T-helper 17 cell (primary cell): Measurements from ENCODE around the gene DUSP6. TPM values are rescaled to one million over a fixed set of nuclear protein-coding genes. Genes with fewer than 3 reads are reported as not detected.

Source experiments
- ATAC-seq: fragments of 150-1000 bp; cut with Tn5 transposase; 2 replicates; pipeline ENCODE4 v1.10.0; 2021; ENCODE audit warnings: mild to moderate bottlenecking, moderate library complexity
- DNase-seq, 3 donors: peaks; one replicate each; pipeline versions ENCODE4 v3.0.0 to v3.0.0-alpha.2; 2020 to 2021
- H3K9me3 ChIP-seq: one replicate; pipeline ENCODE4 v1.7.0; 2013; ENCODE audit warnings: low read length, mild to moderate bottlenecking; ENCODE audit not compliant: control insufficient read depth, poor library complexity, severe bottlenecking
- H3K27ac Mint-ChIP-seq: one replicate; pipeline ENCODE4 v1.8.0; 2022; ENCODE audit warnings: mild to moderate bottlenecking, moderate library complexity, mixed read lengths
- H3K27me3 Mint-ChIP-seq: one replicate; pipeline ENCODE4 v1.8.0; 2022; ENCODE audit warnings: mixed read lengths
- H3K36me3 Mint-ChIP-seq: one replicate; pipeline ENCODE4 v1.8.0; 2022; ENCODE audit warnings: low read depth, mixed read lengths
- H3K4me1 Mint-ChIP-seq: one replicate; pipeline ENCODE4 v1.8.0; 2022; ENCODE audit warnings: mild to moderate bottlenecking, mixed read lengths
- H3K4me3 Mint-ChIP-seq: one replicate; pipeline ENCODE4 v1.8.0; 2022; ENCODE audit warnings: mild to moderate bottlenecking, moderate library complexity, mixed read lengths
- total RNA-seq, 4 donors: library from RNA in 2 of 4; stranded (reverse) in 2 of 4; gene quantifications; one replicate each; pipeline ENCODE4 v1.2.3 and lab custom pipeline; 2022 to 2026

Gene DUSP6
- total RNA-seq, 2 donors from 2014 or later = 15.5 to 37.7 TPM

DNA sequence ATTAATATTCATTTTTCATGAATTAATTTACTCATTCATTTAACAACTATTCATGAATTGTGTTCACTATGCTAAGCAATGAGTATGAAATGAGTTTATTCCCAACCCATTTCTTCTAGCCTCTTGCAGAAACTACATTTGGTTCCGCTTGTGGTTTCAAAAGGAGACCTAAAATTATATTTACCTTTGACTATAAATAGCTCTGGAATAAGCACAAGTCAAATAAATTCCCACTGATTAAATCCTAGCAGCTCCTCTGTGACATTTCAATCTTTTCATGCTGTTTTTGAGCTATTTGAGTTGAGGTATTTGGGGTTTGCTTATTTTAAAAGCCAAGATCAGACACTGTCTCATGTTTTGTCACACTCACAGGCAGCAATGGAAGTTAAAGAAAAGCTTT lies 46.9 kb downstream of the DUSP6 start:
- Mint-ChIP-seq H3K4me3 (no peak overlapping the region), H3K36me3 (no peaks in the 10 kb centered on the region), H3K27ac (no peak overlapping the region), H3K27me3 (no peaks in the 10 kb centered on the region), H3K4me1 (peaks cover 7% of the 10 kb centered on the region)
- ATAC-seq (no peak), DNase-seq (no peak)
- no peaks in the 10 kb centered on the region for H3K9me3 ChIP-seq

GRCh38 chr12:89299931-89300330 lies 52.4 kb downstream of the DUSP6 start:
- Mint-ChIP-seq H3K4me1 (no peaks in the 10 kb centered on the region), H3K36me3 (peaks cover 3% of the 10 kb centered on the region), H3K27me3 (no peaks in the 10 kb centered on the region), H3K27ac (no peak overlapping the region), H3K4me3 (no peak overlapping the region)
- no peak for ATAC-seq
- no peak for DNase-seq
- H3K9me3 ChIP-seq = no peaks in the 10 kb centered on the region

- Mint-ChIP-seq H3K27me3 (no peaks in the 10 kb centered on the region), H3K36me3 (peaks cover 3% of the 10 kb centered on the region), H3K27ac (no peak overlapping the region), H3K4me3 (no peak overlapping the region), H3K4me1 (no peaks in the 10 kb centered on the region)
- DNase-seq (no peak), ATAC-seq (no peak)
- H3K9me3 ChIP-seq = no peaks in the 10 kb centered on the region
Measured at GRCh38 chr12:89299417-89299816, 52.9 kb downstream of the DUSP6 start.

Other genes starting within 250 kb of the DUSP6 start
- 10 to 100 TPM in 1 of 2 donors, 1 to 10 TPM in 1; 9.0 to 13.2 TPM for gene GALNT4, start 172.3 kb upstream of the DUSP6 start, total RNA-seq
- 10 to 100 TPM; 18.2 to 22.0 TPM for gene POC1B, start 173.5 kb upstream of the DUSP6 start, total RNA-seq